Epithelial cell of esophagus (primary cell): ENCODE results near the gene GMFB.

ENCODE experiments used
- DNase-seq: peaks from one replicate; pipeline ENCODE4 v3.0.0; 2010; ENCODE audit warnings: low read depth
- H3K4me3 ChIP-seq: 2 replicates; pipeline ENCODE4 v1.5.1; 2011; ENCODE audit warnings: mild to moderate bottlenecking, low read length, control low read depth
- CTCF ChIP-seq: IDR thresholded peaks from 2 replicates; pipeline ENCODE4 v1.5.1; 2011; ENCODE audit warnings: low read depth, mild to moderate bottlenecking, low read length, control low read depth, inconsistent platforms; ENCODE audit not compliant: insufficient read depth; ENCODE audit errors: missing control alignments

The GMFB gene

GRCh38 chr14:54532111-54533012, 43.6 kb upstream of the GMFB start:
- no peak overlapping the region for H3K4me3 ChIP-seq
- DNase-seq, result no peak
- TF ChIP-seq CTCF, result no peak

- DNase-seq, result peak; percentile 62
- TF ChIP-seq CTCF, result no peak
- H3K4me3 ChIP-seq, result no peak overlapping the region
Observed at GRCh38 chr14:54529811-54530210, 41.0 kb upstream of the GMFB start.

GRCh38 chr14:54528973-54529372, 40.2 kb upstream of the GMFB start:
- DNase-seq, result no peak
- TF ChIP-seq CTCF, result no peak
- no peak overlapping the region for H3K4me3 ChIP-seq

- TF ChIP-seq CTCF, result no peak
- DNase-seq, result no peak
- no peak overlapping the region for H3K4me3 ChIP-seq
Observed at GRCh38 chr14:54524410-54524809, 35.6 kb upstream of the GMFB start.

- no peak for TF ChIP-seq CTCF
Observed at GRCh38 chr14:54516709-54517108, 27.9 kb upstream of the GMFB start.

GRCh38 chr14:54515670-54516069, 26.9 kb upstream of the GMFB start:
- no peak for DNase-seq
- no peak overlapping the region for H3K4me3 ChIP-seq
- TF ChIP-seq CTCF, result no peak

More at GRCh38 chr14:54516709-54517108, 27.9 kb upstream of the GMFB start:
- DNase-seq, result no peak
- H3K4me3 ChIP-seq, result no peak overlapping the region

GRCh38 chr14:54512393-54512792, 23.6 kb upstream of the GMFB start:
- H3K4me3 ChIP-seq, result no peak overlapping the region
- no peak for DNase-seq
- TF ChIP-seq CTCF, result no peak
